Prostate gland (tissue), 2 donors: ENCODE measurements around the gene SETBP1. TPM values are rescaled to one million over a fixed set of nuclear protein-coding genes. Genes with fewer than 3 reads are reported as not detected.

ENCODE experiments used
- DNase-seq: peaks from one replicate; pipeline ENCODE4 v3.0.0-alpha.2; 2019; ENCODE audit warnings: low spot score
- H3K27ac ChIP-seq, 2 donors: fragments of 200-600 bp; sonication (generic); 2 replicates each; pipeline ENCODE4 v1.5.1; 2017 to 2019
- H3K27me3 ChIP-seq: fragments of 200-600 bp; sonication (generic); replicated peaks from 2 replicates; pipeline ENCODE4 v1.5.1; 2019; ENCODE audit not compliant: insufficient read depth
- H3K36me3 ChIP-seq, 2 donors: fragments of 200-600 bp; sonication (generic); 1 replicate in 1 of 2; 2 replicates in 1 of 2; pipeline versions ENCODE4 v1.5.1 to v1.8.1; 2017 to 2019
- H3K4me1 ChIP-seq: fragments of 200-600 bp; sonication (generic); replicated peaks from 2 replicates; pipeline ENCODE4 v1.5.1; 2019
- H3K4me3 ChIP-seq, 2 donors: fragments of 200-600 bp; sonication (generic); 2 replicates each; pipeline ENCODE4 v1.5.1; 2017 to 2019
- H3K9me3 ChIP-seq: fragments of 200-600 bp; sonication (generic); 2 replicates; pipeline ENCODE4 v1.5.1; 2017
- POLR2A ChIP-seq: fragments of 450-650 bp; IDR thresholded peaks from one replicate; pipeline ENCODE4 v1.6.1; 2016; ENCODE audit warnings: antibody characterized with exemption, mild to moderate bottlenecking
- POLR2AphosphoS5 ChIP-seq: sonication (generic); formaldehyde crosslinking; IDR thresholded peaks from one replicate; pipeline ENCODE4 v1.6.1; 2017; ENCODE audit warnings: antibody characterized with exemption
- WGBS: methylation state at CpG from one replicate; pipeline ENCODE4 v1.1.5; 2018; 5-methylcytosine and 5-hydroxymethylcytosine counted together
- intact Hi-C: fragments of 100-400 bp; cut with DNase I; formaldehyde crosslinking; loops from one replicate; pipeline ENCODE4 v1.14.2; 2022
- total RNA-seq, 2 donors: library from RNA; depleted of rRNA; stranded (reverse); fragments of >200 nt; gene quantifications; one replicate each; pipeline ENCODE4 v1.1.0, GENCODE V29; 2016
- TF ChIP-seq, protein P1 (sequence below), 4 experiments: fragments of 200-600 bp in 2 of 4; fragments of 450-650 bp in 2 of 4; sonication (generic) in 2 of 4; IDR thresholded peaks; 1 replicate in 3 of 4; 2 replicates in 1 of 4; pipeline ENCODE4 v1.5.1; 2016 to 2019; ENCODE audit warnings: antibody characterized with exemption in 4 of 4, mild to moderate bottlenecking in 2 of 4, moderate library complexity in 2 of 4

The SETBP1 gene
- total RNA-seq, 2 donors from 2014 or later = 28.4 to 45.1 TPM

DNA sequence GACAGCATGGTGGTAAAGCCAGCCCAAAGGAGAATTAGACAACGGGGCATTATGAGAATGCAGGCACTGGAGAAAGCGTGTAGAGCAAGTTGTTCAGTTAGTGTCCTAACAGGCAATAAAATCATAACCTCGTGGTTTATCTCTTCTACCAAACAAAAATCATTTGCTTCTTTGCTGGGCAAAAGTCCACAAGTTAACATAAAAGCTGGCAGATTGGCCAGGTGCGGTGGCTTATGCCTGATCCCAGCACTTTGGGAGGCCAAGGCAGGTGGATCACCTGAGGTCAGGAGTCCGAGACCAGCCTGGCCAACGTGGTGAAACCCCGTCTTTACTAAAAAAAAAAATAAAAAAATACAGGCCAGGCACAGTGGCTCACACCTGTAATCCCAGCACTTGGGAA is 364.1 kb downstream of the SETBP1 start:
- 87% methylated on average over 7 of the region's 7 CpGs for WGBS
- Histone ChIP-seq H3K27ac (no peak overlapping the region), H3K9me3 (no peaks in the 10 kb centered on the region), H3K36me3 (no peaks in the 10 kb centered on the region), H3K4me1 (no peaks in the 10 kb centered on the region), H3K27me3 (no peaks in the 10 kb centered on the region), H3K4me3 (no peak overlapping the region)
- intact Hi-C loops = no loop called here
- TF ChIP-seq, protein P1, sequence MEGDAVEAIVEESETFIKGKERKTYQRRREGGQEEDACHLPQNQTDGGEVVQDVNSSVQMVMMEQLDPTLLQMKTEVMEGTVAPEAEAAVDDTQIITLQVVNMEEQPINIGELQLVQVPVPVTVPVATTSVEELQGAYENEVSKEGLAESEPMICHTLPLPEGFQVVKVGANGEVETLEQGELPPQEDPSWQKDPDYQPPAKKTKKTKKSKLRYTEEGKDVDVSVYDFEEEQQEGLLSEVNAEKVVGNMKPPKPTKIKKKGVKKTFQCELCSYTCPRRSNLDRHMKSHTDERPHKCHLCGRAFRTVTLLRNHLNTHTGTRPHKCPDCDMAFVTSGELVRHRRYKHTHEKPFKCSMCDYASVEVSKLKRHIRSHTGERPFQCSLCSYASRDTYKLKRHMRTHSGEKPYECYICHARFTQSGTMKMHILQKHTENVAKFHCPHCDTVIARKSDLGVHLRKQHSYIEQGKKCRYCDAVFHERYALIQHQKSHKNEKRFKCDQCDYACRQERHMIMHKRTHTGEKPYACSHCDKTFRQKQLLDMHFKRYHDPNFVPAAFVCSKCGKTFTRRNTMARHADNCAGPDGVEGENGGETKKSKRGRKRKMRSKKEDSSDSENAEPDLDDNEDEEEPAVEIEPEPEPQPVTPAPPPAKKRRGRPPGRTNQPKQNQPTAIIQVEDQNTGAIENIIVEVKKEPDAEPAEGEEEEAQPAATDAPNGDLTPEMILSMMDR (IDR thresholded peaks at IDR 0.05) = no peak
- TF ChIP-seq POLR2A = no peak
- no peak for TF ChIP-seq POLR2AphosphoS5
- no peak for DNase-seq

DNA sequence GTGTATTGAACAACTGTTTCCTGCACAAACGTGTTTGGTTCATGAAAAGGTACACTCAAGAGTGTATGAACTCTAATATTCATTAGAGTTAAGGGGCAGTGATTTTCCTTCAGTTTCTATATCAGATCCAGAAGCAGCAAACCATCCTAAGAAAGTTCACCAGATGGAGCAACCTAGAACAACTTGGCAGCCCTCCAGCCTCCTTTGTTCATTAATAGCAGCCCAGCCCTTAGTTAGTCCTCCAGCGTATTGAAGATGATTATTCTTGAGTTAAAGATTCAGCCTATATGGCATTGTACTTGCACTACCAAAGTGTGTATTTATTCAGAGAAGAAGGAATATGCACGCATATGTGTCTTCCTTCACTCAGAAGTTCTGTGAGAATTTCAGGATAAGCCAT is 365.5 kb downstream of the SETBP1 start:
- H3K27me3 ChIP-seq = no peaks in the 10 kb centered on the region
- no peak overlapping the region for H3K27ac ChIP-seq
- no peak for DNase-seq
- H3K4me1 ChIP-seq = no peaks in the 10 kb centered on the region
- TF ChIP-seq POLR2AphosphoS5 (no peak), POLR2A (no peak)
- TF ChIP-seq, protein P1 (IDR thresholded peaks at IDR 0.05) = no peak
- WGBS = 87% methylated on average over 3 of the region's 3 CpGs
- H3K36me3 ChIP-seq = no peaks in the 10 kb centered on the region
- no peaks in the 10 kb centered on the region for H3K9me3 ChIP-seq
- no peak overlapping the region for H3K4me3 ChIP-seq
- intact Hi-C loops = no loop called here

DNA sequence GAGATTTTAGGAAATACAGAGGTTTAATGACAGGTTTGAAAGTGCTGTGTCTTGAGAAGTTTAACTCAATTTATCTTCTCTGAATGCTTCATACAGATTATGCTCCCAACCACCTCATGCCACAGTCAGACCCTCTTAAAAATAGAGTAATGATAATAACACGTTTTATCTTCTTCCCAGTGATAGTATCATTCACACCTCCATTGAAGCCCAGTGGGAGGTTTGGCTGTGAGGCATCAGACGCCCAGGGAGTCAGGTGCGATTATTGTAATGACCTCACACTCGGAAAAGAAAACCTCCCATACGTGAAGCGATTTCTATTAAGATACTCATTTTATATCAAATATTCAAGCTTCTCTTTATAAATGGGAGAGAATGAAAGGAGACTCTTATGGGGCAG is 366.3 kb downstream of the SETBP1 start:
- DNase-seq = no peak
- no peak overlapping the region for H3K27ac ChIP-seq
- H3K36me3 ChIP-seq = no peaks in the 10 kb centered on the region
- no peak overlapping the region for H3K4me3 ChIP-seq
- no peaks in the 10 kb centered on the region for H3K4me1 ChIP-seq
- intact Hi-C loops = no loop called here
- H3K27me3 ChIP-seq = no peaks in the 10 kb centered on the region
- no peaks in the 10 kb centered on the region for H3K9me3 ChIP-seq
- TF ChIP-seq POLR2A = no peak
- TF ChIP-seq POLR2AphosphoS5 = no peak
- TF ChIP-seq, protein P1 (IDR thresholded peaks at IDR 0.05) = no peak
- WGBS = 95% methylated on average over 6 of the region's 6 CpGs

DNA sequence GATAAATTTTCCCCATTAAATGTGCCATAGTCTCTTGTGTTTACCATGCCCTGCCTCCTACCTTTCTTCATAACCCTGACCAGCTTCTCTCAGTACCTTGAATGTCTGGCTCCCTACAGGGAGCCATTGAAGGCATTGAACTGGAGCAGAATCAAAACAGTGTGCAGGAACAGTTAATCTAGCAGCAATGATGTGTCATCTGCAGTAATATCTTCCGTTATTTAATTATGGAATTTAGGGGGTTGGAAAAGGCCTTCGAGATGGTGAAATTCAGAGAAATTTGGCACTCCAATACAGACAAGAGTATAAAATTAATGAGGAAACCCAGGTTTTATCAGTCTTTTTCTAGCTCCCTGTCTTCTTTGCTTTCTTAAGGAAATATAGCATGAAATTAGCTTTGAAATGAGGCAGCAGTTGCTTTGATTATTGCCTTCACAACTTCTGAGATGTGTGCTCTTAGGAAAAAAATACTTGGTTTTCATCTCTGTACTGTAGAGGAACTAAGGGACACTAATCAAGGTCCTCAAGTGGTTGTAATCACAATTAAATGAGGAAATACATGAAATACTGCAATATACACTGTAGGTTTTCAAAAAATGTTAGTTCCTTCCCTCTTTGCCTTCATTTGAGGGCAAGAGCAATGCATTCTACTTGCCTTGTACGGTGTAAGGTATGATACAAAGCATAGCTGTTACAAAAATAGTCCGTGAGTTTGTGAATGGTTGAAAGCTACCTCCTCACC is 369.1 kb downstream of the SETBP1 start:
- no peaks in the 10 kb centered on the region for H3K36me3 ChIP-seq
- H3K4me1 ChIP-seq = no peaks in the 10 kb centered on the region
- TF ChIP-seq POLR2A (no peak), POLR2AphosphoS5 (no peak)
- TF ChIP-seq, protein P1 (IDR thresholded peaks at IDR 0.05) = no peak
- H3K27me3 ChIP-seq = no peaks in the 10 kb centered on the region
- H3K9me3 ChIP-seq = no peaks in the 10 kb centered on the region
- DNase-seq = no peak
- H3K4me3 ChIP-seq = no peak overlapping the region
- H3K27ac ChIP-seq = no peak overlapping the region
- WGBS = 82% methylated on average over 4 of the region's 4 CpGs
- intact Hi-C loops = no loop called here
